HG03135 (cell line): ENCODE results near the gene EBF4.

Experiments
- ATAC-seq: cut with Tn5 transposase; IDR thresholded peaks from one replicate; pipeline ENCODE4 v1.9.1; 2021; ENCODE audit warnings: mild to moderate bottlenecking, moderate library complexity; ENCODE audit not compliant: unreplicated experiment

Gene EBF4

DNA sequence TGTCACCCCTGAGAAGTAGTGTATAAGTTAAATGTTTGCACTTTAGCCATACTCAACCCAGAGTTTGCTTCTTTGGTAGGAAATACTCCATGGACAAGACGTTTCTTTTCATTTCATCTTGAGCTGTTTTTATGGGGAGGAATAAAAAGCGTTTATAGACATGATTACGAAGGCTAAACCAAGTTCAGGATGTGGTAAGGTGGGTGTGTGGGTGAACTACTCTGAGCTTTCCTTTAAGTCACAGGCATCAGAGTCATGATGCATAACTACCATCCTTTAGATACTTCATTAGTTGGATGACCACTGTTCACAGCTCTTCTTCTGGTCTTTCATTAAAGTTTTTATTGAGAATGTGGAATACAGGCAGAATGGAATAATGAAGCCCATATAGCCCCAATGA lies 48.9 kb downstream of the EBF4 start:
- no peak for ATAC-seq

GRCh38 chr20:2741881-2742280 lies 49.3 kb downstream of the EBF4 start:
- ATAC-seq: no peak

DNA sequence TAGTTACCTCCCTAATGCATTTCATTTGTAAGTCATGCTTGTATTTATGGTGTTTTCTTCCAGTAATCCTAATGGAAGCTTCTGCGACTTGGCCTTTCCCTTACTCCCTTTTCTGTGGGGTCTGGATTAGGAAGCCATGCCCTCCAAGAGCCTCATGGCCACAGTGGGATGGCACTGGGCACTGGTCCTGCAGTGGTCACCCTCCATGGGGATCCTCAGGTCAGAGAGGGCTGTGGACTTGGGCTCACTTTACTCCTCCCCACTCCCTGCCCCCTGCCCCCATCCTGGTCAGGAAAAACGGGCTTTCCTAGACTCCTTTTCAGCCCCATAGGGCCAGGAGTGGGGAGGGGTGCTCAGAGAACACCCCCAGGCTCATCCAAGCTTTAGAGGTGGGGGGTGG lies 49.9 kb downstream of the EBF4 start:
- ATAC-seq: no peak

DNA sequence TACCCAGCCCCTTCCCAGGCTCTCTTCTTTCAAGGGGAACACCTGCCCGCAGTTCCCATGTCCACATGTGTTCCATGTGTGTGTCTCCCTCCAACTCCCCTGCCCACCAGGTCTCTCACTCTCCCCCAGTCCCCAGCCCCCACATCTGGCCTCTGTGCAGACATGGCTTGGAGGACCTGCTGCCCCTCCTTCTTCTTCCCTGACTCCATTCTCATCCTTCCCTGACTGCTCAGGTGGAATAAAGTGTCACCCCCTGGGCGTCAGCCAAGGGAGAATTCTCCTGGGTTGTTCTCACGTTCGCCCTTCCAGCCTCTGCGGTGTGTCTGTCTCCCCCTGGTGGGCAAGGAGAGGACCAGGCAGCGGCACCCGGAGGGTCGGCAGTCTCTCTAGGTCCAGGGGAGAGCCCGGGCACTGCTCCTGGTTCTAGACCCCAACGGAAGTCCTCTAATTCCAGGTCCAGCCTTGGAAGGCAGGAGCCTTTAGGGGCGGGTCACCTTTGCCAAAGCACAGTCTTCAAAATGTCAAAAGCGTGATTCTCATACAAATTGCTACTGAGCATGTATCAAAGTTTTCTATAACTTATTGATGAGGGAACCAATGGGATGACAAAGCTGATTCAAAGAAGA lies 50.5 kb downstream of the EBF4 start:
- no peak for ATAC-seq

DNA sequence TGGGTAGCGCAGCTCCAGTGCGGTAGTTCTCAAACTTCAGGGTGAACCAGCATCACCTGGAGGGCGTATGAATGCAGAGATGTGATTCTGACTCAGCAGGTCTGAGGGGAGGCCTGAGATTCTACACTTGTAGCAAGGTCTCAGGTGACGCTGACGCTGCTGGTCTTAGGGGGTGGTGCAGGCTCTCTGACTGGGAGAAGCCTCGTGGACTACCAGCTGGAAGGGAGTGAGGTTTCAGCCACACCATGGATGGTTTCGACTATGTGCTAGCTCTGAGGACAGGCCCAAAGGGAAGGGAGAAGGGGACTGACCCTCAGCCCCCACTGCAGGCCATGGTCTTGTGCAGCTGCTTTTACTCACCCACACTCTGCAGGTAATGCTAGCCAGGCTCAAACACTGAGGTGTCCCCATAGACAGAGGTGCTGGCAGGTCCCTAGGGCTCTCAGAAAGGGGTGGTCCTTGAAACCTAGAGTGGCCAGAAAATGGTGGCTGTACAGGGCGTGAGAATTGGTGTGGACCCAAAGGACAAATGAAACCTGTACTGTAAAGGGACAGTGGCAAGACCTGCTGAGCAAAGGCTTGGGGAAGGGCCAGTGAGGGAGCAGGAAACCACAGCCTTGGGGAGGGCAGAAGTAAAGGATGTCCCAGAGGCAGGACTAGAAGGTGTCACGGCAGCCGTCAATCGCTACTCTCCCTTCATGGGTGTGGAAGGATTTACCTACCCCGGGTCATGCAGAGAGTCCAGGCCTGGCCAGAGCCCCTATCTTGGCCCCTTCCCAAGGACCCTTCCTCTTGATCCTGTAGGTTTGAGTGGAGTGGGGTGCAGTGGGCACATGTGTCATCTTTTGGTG lies 52.7 kb downstream of the EBF4 start:
- ATAC-seq: no peak

DNA sequence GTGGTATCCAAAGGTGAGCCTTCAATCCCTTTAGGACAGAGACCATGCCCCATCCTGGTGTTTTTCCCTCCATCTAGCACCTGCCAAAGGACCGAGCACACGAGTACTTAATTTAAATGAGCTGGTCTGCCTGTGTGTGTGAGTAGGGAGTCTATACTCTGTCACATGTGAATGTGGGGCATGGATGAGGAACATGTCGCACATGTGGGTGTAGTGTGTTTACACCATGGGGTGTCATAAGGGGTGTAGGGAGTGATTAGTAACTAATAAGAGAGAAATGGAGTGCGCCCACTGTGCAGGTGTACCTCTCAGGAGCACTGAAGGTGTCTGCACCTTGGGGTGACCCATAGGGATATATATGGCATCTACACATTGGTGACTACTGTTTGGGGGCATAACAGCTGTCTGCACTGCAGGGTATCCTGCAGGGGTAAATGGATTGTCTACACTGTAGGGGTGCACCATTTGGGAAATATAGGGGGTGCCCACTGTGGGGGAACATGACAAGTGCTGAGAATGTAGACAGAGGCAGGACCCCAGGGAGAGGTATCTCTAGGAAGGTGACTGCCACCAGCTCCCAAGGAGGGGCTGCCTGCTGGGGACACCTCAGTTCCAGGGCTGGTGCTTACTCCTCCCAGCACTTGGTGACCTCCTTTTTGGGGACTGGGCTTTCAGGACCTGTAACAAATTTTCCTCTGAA lies 53.5 kb downstream of the EBF4 start:
- ATAC-seq: no peak

GRCh38 chr20:2746636-2747265 lies 54.2 kb downstream of the EBF4 start:
- no peak for ATAC-seq

GRCh38 chr20:2747676-2748235 lies 55.2 kb downstream of the EBF4 start:
- no peak for ATAC-seq

DNA sequence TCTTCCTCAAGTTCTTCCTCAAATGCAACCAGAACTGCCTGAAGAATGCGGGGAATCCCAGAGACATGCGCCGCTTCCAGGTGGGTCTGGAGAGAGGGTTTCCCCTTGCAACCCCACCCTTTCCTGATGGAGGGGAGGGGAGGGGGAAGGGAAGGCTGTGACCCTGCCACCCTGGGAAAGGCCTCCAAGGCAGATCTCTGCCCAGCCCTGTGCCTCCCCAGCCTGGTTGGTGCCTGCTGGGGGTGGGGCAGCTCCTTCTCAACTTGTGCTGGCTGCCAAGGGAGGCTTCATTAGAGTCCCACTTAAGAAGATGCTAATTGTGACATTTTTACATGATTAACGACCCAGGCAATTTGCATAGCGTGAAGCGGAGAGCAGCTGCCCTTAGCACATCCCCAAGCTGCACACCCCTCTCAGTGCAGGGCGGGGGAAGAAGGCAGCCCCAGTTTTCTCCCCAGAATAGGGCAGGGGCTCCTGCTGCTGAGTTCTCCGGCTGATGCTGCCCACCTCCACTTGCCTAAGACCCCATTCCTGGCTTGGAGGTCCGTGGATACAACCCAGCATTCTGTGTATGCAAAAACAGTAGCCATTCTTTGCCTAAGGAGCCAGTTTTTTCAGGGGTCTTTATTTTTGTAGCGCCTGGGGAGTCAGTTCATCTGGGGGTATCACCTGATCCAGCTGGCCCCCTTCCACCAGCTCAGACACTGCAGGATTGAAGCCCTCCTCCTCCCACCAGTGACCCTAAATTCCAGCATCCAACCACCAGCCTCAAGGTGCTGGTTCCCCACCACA lies 56.2 kb downstream of the EBF4 start:
- ATAC-seq: no peak

DNA sequence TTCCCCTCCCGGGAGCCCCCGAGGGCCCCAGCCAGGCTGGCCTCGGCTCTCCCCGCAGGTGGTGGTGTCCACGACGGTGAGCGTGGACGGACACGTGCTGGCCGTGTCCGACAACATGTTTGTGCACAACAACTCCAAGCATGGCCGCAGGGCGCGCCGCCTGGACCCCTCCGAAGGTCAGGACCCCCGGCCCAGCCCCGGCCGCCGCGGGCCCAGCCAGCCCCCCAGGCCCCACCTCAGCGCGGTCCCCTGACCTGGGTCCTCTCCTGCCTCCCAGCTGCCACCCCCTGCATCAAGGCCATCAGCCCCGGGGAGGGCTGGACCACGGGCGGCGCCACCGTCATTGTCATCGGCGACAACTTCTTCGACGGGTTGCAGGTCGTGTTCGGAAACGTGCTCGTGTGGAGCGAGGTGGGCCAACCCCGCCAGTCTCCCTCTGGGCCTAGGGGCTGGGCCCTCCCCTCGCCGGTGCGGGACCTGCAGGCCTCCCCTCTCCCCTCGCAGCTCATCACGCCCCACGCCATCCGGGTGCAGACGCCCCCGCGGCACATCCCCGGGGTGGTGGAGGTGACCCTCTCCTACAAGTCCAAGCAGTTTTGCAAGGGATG lies 56.9 kb downstream of the EBF4 start:
- no peak for ATAC-seq

- no peak for ATAC-seq
These were observed 57.4 kb downstream of the EBF4 start for GRCh38 chr20:2749951-2750490.

DNA sequence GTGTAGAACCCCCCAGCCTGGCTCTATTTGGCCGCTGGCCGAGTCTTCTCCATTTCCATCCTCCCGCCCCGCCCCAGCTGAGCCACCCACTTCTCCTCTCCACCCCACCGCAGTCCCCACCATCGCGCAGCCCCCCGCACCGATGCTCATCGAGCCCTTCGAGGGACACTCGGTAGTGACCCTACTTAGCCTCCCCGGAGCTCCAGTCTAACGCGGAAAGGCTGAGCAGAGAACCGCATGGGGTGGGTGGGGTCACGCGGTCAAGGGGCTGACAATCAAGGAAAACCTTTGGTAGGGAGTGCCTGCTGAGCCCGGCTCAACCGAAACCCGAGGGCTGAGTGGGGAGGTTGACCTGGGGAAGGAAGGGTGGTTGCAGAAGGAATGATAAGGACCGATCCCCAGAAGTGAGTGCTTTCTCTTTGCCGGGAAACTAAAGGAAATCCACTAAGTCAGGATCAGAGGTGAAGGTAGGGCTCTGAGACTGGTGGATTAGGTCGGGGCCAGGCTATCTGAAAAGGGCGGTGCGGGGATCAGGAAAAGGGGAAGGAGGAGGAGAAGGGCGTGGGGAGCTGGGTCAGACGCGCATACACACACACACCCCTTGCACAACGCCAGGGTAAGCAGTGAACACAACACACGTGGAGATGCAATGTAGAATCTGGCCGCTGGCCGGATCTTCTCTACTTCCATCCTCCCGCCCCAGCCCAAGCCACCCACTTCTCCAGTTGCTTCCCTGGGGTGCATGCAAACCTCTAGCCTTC lies 58.1 kb downstream of the EBF4 start:
- no peak for ATAC-seq

- ATAC-seq: no peak
These were observed 58.8 kb downstream of the EBF4 start for GRCh38 chr20:2751347-2751877.

- ATAC-seq: no peak
These were observed 59.4 kb downstream of the EBF4 start for GRCh38 chr20:2751878-2752566.

DNA sequence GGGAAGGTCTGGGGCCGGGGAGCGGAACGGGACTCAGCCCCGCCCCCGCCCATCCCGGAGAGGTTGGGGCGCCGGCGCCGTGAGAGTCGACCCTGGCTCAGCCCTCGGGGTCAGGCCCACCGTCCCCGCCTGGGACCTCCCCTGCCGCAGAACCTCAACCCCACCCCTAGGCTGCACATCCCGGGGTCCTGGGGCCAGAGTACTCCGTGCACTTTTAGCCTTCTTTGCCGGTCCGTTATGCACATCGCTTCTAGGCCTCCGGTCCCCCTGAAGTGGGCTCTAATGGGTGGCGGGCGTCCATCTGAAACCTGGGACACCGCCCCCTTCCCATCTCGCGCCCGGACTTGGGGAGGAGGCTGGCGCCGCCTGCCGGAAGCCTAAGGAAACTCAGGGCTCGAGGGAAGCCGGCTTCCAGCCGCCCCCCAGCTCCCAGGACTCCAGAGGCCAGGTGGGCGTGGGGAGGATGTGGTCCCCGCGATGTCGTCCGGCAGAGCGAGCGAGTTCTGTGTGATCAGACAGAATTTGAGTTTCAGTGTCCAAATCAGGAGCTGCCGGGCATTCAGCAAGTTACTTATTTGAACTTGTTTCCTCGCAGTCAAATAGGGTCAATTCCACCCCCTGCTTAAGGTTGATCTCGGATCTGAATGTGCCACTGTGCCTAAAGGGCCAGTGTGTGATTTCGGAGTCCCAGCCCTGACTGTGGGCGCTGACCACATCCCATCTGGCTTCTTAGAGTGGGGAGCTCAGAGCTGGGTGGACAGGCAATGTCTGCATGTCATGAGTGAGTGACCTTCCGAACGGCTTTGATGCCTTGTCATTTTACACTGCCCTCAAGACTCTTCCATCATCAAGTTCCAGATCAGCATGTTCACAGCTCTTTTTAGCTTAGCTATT lies 60.2 kb downstream of the EBF4 start:
- no peak for ATAC-seq

GRCh38 chr20:2753461-2754040 lies 61.0 kb downstream of the EBF4 start:
- no peak for ATAC-seq

- ATAC-seq: no peak
These were observed 61.8 kb downstream of the EBF4 start for GRCh38 chr20:2754424-2754823.
